Nephron progenitor cell (in vitro differentiated cells): ENCODE results near the gene NT5C1B.

Experiments used
- DNase-seq: peaks from one replicate; pipeline ENCODE4 v3.0.0; 2021
- H3K27ac Mint-ChIP-seq: 2 replicates; pipeline ENCODE4 v1.8.0; 2021; ENCODE audit warnings: mild to moderate bottlenecking, moderate library complexity, mixed read lengths
- H3K27me3 Mint-ChIP-seq: 2 replicates; pipeline ENCODE4 v1.8.0; 2021; ENCODE audit warnings: mild to moderate bottlenecking, low read depth, mixed read lengths; ENCODE audit not compliant: poor library complexity
- H3K36me3 Mint-ChIP-seq: 2 replicates; pipeline ENCODE4 v1.8.0; 2021; ENCODE audit warnings: low read depth, mixed read lengths
- H3K4me1 Mint-ChIP-seq: 2 replicates; pipeline ENCODE4 v1.8.0; 2021; ENCODE audit warnings: mixed read lengths
- H3K4me3 Mint-ChIP-seq: 2 replicates; pipeline ENCODE4 v1.8.0; 2021; ENCODE audit warnings: mild to moderate bottlenecking, moderate library complexity, mixed read lengths
- H3K9me3 Mint-ChIP-seq: 2 replicates; pipeline ENCODE4 v1.8.0; 2021; ENCODE audit warnings: mild to moderate bottlenecking, moderate library complexity, mixed read lengths
- CTCF ChIP-seq: fragments of 200-600 bp; sonication (generic); IDR thresholded peaks from 2 replicates; pipeline ENCODE4 v1.5.0; 2021; ENCODE audit warnings: antibody characterized with exemption

The NT5C1B gene

GRCh38 chr2:18549083-18549482, 40.3 kb downstream of the NT5C1B start:
- no peak for DNase-seq
- no peak for TF ChIP-seq CTCF
- Mint-ChIP-seq H3K27ac (peak overlapping the region; percentile 25), H3K36me3 (peaks cover 53% of the 10 kb centered on the region), H3K4me1 (peaks cover 28% of the 10 kb centered on the region), H3K9me3 (no peaks in the 10 kb centered on the region), H3K27me3 (no peaks in the 10 kb centered on the region), H3K4me3 (no peak overlapping the region)

GRCh38 chr2:18548621-18549020, 40.7 kb downstream of the NT5C1B start:
- no peak for TF ChIP-seq CTCF
- Mint-ChIP-seq H3K4me1 (peaks cover 25% of the 10 kb centered on the region), H3K27ac (no peak overlapping the region), H3K9me3 (no peaks in the 10 kb centered on the region), H3K27me3 (no peaks in the 10 kb centered on the region), H3K36me3 (peaks cover 50% of the 10 kb centered on the region), H3K4me3 (no peak overlapping the region)
- DNase-seq, result no peak

DNA sequence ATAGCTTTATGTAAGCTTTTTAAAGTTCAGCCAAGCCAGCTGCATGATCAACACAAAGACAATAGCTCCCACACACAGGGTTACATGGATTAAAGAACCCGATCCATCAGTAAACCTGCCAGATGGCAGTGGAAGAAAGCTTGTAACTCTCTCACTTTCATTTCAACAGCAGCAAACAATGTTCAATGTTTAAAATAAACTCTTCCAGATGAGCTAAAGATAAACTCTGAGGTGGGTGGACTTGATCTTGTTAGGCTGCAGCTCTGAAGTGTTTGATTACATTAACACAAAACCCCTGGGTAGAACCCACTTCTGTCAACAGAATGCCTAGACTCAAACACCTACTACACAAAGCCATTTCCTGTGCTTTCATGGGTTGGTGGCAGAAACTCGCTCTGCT, 42.8 kb downstream of the NT5C1B start:
- no peak for TF ChIP-seq CTCF
- H3K27ac Mint-ChIP-seq, result no peak overlapping the region
- H3K4me3 Mint-ChIP-seq, result no peak overlapping the region
- H3K36me3 Mint-ChIP-seq, result peaks cover 33% of the 10 kb centered on the region
- H3K27me3 Mint-ChIP-seq, result no peaks in the 10 kb centered on the region
- DNase-seq, result no peak
- peaks cover 16% of the 10 kb centered on the region for H3K4me1 Mint-ChIP-seq
- no peaks in the 10 kb centered on the region for H3K9me3 Mint-ChIP-seq

GRCh38 chr2:18545384-18545783, 44.0 kb downstream of the NT5C1B start:
- DNase-seq, result no peak
- peaks cover 16% of the 10 kb centered on the region for H3K4me1 Mint-ChIP-seq
- no peak overlapping the region for H3K27ac Mint-ChIP-seq
- no peaks in the 10 kb centered on the region for H3K9me3 Mint-ChIP-seq
- H3K27me3 Mint-ChIP-seq, result no peaks in the 10 kb centered on the region
- H3K36me3 Mint-ChIP-seq, result peaks cover 21% of the 10 kb centered on the region
- no peak for TF ChIP-seq CTCF
- no peak overlapping the region for H3K4me3 Mint-ChIP-seq

DNA sequence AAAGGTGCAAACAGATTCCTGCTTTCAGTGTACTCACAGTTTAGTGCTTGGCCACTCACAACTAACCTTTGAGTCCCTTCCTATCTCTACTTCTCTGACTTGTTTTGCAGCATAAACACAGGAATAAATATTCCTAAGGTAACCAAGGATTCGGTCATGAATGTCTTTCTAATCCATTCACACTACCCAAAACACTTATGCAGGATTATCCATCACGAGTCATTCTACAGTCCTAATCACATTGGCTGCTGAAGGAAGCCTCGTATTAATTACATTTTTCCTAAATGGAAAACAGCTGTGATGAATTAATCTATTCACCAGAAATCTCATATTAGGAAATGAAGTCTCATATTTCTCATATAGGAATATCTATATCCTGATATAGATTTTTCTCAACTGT, 45.2 kb downstream of the NT5C1B start:
- no peak for TF ChIP-seq CTCF
- Mint-ChIP-seq H3K27me3 (no peaks in the 10 kb centered on the region), H3K4me1 (peaks cover 16% of the 10 kb centered on the region), H3K4me3 (no peak overlapping the region), H3K27ac (no peak overlapping the region), H3K9me3 (no peaks in the 10 kb centered on the region), H3K36me3 (peaks cover 9% of the 10 kb centered on the region)
- no peak for DNase-seq

DNA sequence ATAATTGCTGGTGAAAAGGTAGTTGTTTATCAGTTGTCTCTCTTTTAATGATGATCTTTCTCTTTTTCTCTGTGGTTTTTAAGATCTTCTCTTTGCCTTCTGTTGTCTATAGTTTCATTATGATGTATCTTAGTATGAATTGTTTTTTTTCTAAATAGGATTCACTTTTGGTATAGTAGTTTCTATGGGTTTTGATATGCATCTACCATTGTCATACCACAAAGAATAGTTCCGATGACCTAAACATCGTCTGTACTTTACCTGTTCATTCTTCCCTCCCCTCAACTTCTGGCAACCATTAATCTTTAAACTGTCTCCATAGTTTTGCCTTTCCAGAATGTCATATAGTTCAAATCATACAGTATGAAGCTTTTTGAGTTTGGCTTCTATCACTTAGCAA, 48.5 kb downstream of the NT5C1B start:
- no peak overlapping the region for H3K27ac Mint-ChIP-seq
- H3K4me3 Mint-ChIP-seq, result no peak overlapping the region
- TF ChIP-seq CTCF, result no peak
- DNase-seq, result no peak
- no peaks in the 10 kb centered on the region for H3K27me3 Mint-ChIP-seq
- no peaks in the 10 kb centered on the region for H3K36me3 Mint-ChIP-seq
- H3K4me1 Mint-ChIP-seq, result peaks cover 14% of the 10 kb centered on the region
- H3K9me3 Mint-ChIP-seq, result no peaks in the 10 kb centered on the region
